Chondrocyte (in vitro differentiated cells): Measurements from ENCODE around the gene WFS1. TPM values are rescaled to one million over a fixed set of nuclear protein-coding genes. Genes with fewer than 3 reads are reported as not detected.
A peak's percentile ranks its signal among the peaks of the same experiment; 100 is the strongest.

Experiments used
- DNase-seq: peaks from one replicate; pipeline ENCODE4 v3.0.0; 2021; ENCODE audit warnings: mixed read lengths, low spot score
- H3K27ac Mint-ChIP-seq: one replicate; pipeline ENCODE4 v1.8.0; 2021; ENCODE audit warnings: mild to moderate bottlenecking, moderate library complexity, mixed read lengths; ENCODE audit not compliant: unreplicated experiment
- H3K27me3 Mint-ChIP-seq: 2 replicates; pipeline ENCODE4 v1.8.0; 2021; ENCODE audit warnings: low read depth, mixed read lengths
- H3K36me3 Mint-ChIP-seq: 2 replicates; pipeline ENCODE4 v1.8.0; 2021; ENCODE audit warnings: low read depth, mixed read lengths
- H3K4me1 Mint-ChIP-seq: 2 replicates; pipeline ENCODE4 v1.8.0; 2021; ENCODE audit warnings: low read depth, mild to moderate bottlenecking, mixed read lengths
- H3K4me3 Mint-ChIP-seq: one replicate; pipeline ENCODE4 v1.8.0; 2021; ENCODE audit warnings: mild to moderate bottlenecking, moderate library complexity, mixed read lengths; ENCODE audit not compliant: unreplicated experiment
- H3K9me3 Mint-ChIP-seq: 2 replicates; pipeline ENCODE4 v1.8.0; 2021; ENCODE audit warnings: low read depth, mixed read lengths
- CTCF ChIP-seq: fragments of 200-600 bp; sonication (generic); IDR thresholded peaks from 2 replicates; pipeline ENCODE4 v1.5.0; 2021; ENCODE audit warnings: antibody characterized with exemption, mild to moderate bottlenecking, moderate library complexity
- total RNA-seq: library from RNA; stranded (reverse); gene quantifications from 3 replicates; pipeline ENCODE4 v1.2.1, GENCODE V29; 2021

Gene WFS1
- total RNA-seq, 1 donor from 2014 or later, result 54.6 TPM

DNA sequence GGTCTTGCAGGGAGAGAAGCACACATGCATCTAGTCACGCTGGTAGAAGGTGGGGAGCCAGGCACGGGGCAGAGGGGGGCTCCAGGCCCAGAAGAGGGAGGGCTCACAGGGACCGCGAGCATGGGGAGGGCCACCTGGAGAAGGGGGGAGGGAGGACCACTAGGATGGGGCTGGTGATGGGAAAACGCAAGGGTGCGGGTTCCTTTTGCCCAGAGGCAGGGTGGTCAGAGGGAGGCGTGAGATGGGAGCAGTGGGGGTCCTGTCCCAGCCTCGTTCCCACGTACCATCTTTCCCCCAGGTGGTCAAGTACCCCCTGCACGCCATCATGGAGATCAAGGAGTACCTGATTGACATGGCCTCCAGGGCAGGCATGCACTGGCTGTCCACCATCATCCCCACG lies 30.7 kb downstream of the WFS1 start:
- no peak for TF ChIP-seq CTCF
- Mint-ChIP-seq H3K27me3 (no peaks in the 10 kb centered on the region), H3K9me3 (no peaks in the 10 kb centered on the region), H3K4me1 (no peaks in the 10 kb centered on the region), H3K36me3 (peaks cover 49% of the 10 kb centered on the region), H3K4me3 (no peak overlapping the region), H3K27ac (no peak overlapping the region)
- no peak for DNase-seq

DNA sequence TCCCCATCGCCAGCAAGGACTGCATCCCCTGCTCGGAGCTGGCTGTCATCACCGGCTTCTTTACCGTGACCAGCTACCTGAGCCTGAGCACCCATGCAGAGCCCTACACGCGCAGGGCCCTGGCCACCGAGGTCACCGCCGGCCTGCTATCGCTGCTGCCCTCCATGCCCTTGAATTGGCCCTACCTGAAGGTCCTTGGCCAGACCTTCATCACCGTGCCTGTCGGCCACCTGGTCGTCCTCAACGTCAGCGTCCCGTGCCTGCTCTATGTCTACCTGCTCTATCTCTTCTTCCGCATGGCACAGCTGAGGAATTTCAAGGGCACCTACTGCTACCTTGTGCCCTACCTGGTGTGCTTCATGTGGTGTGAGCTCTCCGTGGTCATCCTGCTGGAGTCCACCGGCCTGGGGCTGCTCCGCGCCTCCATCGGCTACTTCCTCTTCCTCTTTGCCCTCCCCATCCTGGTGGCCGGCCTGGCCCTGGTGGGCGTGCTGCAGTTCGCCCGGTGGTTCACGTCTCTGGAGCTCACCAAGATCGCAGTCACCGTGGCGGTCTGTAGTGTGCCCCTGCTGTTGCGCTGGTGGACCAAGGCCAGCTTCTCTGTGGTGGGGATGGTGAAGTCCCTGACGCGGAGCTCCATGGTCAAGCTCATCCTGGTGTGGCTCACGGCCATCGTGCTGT lies 31.5 kb downstream of the WFS1 start:
- no peaks in the 10 kb centered on the region for H3K9me3 Mint-ChIP-seq
- H3K36me3 Mint-ChIP-seq, result peaks cover 45% of the 10 kb centered on the region
- no peak overlapping the region for H3K27ac Mint-ChIP-seq
- H3K4me1 Mint-ChIP-seq, result no peaks in the 10 kb centered on the region
- H3K4me3 Mint-ChIP-seq, result no peak overlapping the region
- peak; percentile 89 for DNase-seq
- TF ChIP-seq CTCF, result no peak
- no peaks in the 10 kb centered on the region for H3K27me3 Mint-ChIP-seq

DNA sequence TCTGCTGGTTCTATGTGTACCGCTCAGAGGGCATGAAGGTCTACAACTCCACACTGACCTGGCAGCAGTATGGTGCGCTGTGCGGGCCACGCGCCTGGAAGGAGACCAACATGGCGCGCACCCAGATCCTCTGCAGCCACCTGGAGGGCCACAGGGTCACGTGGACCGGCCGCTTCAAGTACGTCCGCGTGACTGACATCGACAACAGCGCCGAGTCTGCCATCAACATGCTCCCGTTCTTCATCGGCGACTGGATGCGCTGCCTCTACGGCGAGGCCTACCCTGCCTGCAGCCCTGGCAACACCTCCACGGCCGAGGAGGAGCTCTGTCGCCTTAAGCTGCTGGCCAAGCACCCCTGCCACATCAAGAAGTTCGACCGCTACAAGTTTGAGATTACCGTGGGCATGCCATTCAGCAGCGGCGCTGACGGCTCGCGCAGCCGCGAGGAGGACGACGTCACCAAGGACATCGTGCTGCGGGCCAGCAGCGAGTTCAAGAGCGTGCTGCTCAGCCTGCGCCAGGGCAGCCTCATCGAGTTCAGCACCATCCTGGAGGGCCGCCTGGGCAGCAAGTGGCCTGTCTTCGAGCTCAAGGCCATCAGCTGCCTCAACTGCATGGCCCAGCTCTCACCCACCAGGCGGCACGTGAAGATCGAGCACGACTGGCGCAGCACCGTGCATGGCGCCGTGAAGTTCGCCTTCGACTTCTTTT lies 32.2 kb downstream of the WFS1 start:
- no peak for TF ChIP-seq CTCF
- DNase-seq, result no peak
- Mint-ChIP-seq H3K36me3 (peaks cover 41% of the 10 kb centered on the region), H3K27me3 (no peaks in the 10 kb centered on the region), H3K9me3 (no peaks in the 10 kb centered on the region), H3K4me3 (no peak overlapping the region), H3K27ac (no peak overlapping the region), H3K4me1 (no peaks in the 10 kb centered on the region)

GRCh38 chr4:6302869-6303268 lies 33.2 kb downstream of the WFS1 start:
- H3K27me3 Mint-ChIP-seq, result no peaks in the 10 kb centered on the region
- TF ChIP-seq CTCF, result no peak
- no peak for DNase-seq
- H3K4me1 Mint-ChIP-seq, result no peaks in the 10 kb centered on the region
- H3K27ac Mint-ChIP-seq, result no peak overlapping the region
- H3K4me3 Mint-ChIP-seq, result no peak overlapping the region
- H3K36me3 Mint-ChIP-seq, result peaks cover 33% of the 10 kb centered on the region
- no peaks in the 10 kb centered on the region for H3K9me3 Mint-ChIP-seq

DNA sequence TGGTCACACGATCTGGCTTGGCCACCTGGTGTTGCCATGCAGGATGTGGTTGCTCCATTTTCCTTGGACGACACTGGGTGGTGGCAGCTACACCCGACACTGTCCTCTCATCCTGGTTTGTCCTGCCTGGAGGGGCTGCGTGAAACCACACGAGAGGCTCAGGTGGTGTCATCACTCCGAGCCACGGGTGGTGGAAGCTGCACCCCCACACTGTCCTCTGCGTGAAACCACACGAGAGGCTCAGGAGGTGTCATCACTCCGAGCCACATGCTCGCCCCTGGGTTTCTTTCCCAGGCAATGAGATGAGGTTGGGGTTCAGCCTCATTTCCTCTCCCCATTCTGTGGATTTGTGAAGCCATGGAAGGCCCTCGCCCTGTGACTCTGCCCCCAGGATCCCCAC lies 34.3 kb downstream of the WFS1 start:
- peaks cover 33% of the 10 kb centered on the region for H3K36me3 Mint-ChIP-seq
- peaks cover 4% of the 10 kb centered on the region for H3K9me3 Mint-ChIP-seq
- no peaks in the 10 kb centered on the region for H3K4me1 Mint-ChIP-seq
- no peak for TF ChIP-seq CTCF
- H3K4me3 Mint-ChIP-seq, result no peak overlapping the region
- H3K27ac Mint-ChIP-seq, result peak overlapping the region; percentile 36
- no peak for DNase-seq
- H3K27me3 Mint-ChIP-seq, result no peaks in the 10 kb centered on the region
